Embryonic facial prominence (tissue), 1 donor: ENCODE results near the gene MYL12A.
A peak's percentile ranks its signal among the peaks of the same experiment; 100 is the strongest.
"Not testable (repeated sequence)": the region's sequence is repeated elsewhere in the genome, so short reads cannot be mapped to it uniquely, and the experiment has no call there.

ENCODE experiments used
- DNase-seq: peaks from one replicate; pipeline ENCODE4 v3.0.0-alpha.2; 2016; ENCODE audit errors: extremely low spot score

MYL12A gene

GRCh38 chr18:3255611-3256165 lies 8.1 kb downstream of the MYL12A start:
- DNase-seq, result no peak

GRCh38 chr18:3256693-3257626 lies 9.4 kb downstream of the MYL12A start:
- DNase-seq, result no peak

GRCh38 chr18:3257627-3258120 lies 10.1 kb downstream of the MYL12A start:
- no peak for DNase-seq

GRCh38 chr18:3260995-3261372 lies 13.4 kb downstream of the MYL12A start:
- DNase-seq, result no peak

GRCh38 chr18:3261373-3262233 lies 14.0 kb downstream of the MYL12A start, which contains the start of gene MYL12B:
Gene MYL12B (plus strand): TSS chr18:3262133. CDS start chr18:3272899, 10,766 bp downstream.
- peak; percentile 57 for DNase-seq

- no peak for DNase-seq
These were observed 14.9 kb downstream of the MYL12A start for GRCh38 chr18:3262234-3263131.

- DNase-seq, result no peak
These were observed 15.6 kb downstream of the MYL12A start for GRCh38 chr18:3263132-3263700.

- no peak for DNase-seq
These were observed 16.8 kb downstream of the MYL12A start for GRCh38 chr18:3264362-3264761.

- no peak for DNase-seq
These were observed 18.0 kb downstream of the MYL12A start for GRCh38 chr18:3265564-3266033.

GRCh38 chr18:3266062-3266608 lies 18.5 kb downstream of the MYL12A start:
- DNase-seq, result no peak

- DNase-seq, result no peak
These were observed 20.7 kb downstream of the MYL12A start for GRCh38 chr18:3268306-3268705.

GRCh38 chr18:3269241-3269913 lies 21.8 kb downstream of the MYL12A start:
- no peak for DNase-seq

GRCh38 chr18:3269914-3270299 lies 22.3 kb downstream of the MYL12A start:
- DNase-seq, result no peak

GRCh38 chr18:3273042-3273441 lies 25.4 kb downstream of the MYL12A start:
- DNase-seq, result no peak

- DNase-seq, result not testable (repeated sequence)
These were observed 30.1 kb downstream of the MYL12A start for GRCh38 chr18:3277643-3278213.

- DNase-seq, result no peak
These were observed 31.9 kb downstream of the MYL12A start for GRCh38 chr18:3279201-3280185.

- peak; percentile 78 for DNase-seq
These were observed 34.1 kb downstream of the MYL12A start for GRCh38 chr18:3281456-3282400.
